ENCODE measurements around the gene FAM241A. TPM values are rescaled to one million over a fixed set of nuclear protein-coding genes. Genes with fewer than 3 reads are reported as not detected.
A peak's percentile ranks its signal among the peaks of the same experiment; 100 is the strongest.

FAM241A gene
- polyA plus RNA-seq, 6 donors from 2014 or later = 1.0 to 1.7 (median 1.4) TPM

DNA sequence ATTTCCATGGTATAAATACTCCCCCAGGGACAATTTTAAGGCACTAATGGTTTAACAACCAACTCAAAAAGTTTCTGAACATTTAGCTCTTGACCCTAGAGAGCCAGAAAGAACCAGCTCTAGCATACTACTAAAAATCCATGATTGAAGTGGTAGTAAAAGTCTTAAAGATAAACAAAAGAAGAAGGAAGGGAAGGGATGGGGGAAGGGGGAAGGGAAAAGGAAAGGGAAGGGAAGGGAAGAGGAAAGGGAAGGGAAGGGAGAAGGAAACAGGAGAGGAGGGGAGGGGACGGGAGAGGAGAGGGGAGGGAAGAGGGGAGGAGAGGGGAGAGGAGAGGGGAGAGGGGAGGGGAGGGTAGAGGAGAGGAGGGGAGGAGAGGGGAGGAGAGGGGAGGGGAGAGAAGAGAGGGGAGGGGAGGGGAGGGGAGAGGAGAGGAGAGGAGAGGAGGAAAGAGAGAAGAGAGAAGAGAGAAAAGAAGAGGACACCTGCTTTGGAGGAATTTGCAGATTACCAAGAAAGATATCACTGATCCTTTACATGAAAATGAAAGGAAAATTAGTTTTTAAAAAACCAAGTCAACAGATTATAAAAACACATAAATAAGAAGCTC lies 26.4 kb upstream of the FAM241A start:
- no peaks in the 10 kb centered on the region for H3K36me3 Mint-ChIP-seq
- H3K4me3 Mint-ChIP-seq = peak overlapping the region in 1 of 8 donors; percentile 59
- peaks cover 0 to 4% (median 0%) of the 10 kb centered on the region in 7 donors for H3K9me3 Mint-ChIP-seq
- H3K27me3 Mint-ChIP-seq = no peaks in the 10 kb centered on the region
- no peak for ATAC-seq (ENCODE audit: low read depth in 2 of 2)
- H3K27ac Mint-ChIP-seq = no peak overlapping the region
- DNase-seq = no peak
- H3K4me1 Mint-ChIP-seq = peaks cover 0 to 14% (median 4%) of the 10 kb centered on the region in 3 donors

DNA sequence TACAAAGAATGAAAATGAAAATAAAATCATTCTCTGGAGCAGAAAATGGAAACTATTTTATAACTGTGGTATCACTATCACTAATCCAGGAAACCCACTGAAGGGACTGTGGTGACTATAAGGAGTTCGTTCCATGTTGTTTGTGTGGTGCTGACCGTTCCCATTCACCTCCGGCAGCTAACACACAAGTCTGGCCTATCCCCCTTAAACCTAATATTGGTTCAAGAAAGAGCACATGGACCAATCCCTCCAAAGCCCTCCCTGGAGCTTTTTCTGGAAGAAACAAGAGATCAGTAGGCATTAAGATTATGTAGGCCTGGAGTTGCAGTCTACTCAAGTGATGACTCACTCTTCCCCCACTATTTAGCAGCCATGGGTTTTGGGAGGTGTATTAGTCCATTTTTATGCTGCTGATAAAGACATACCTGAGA lies 25.9 kb upstream of the FAM241A start:
- no peak for ATAC-seq (ENCODE audit: low read depth in 2 of 2)
- Mint-ChIP-seq H3K4me3 (no peak overlapping the region), H3K27me3 (no peaks in the 10 kb centered on the region), H3K36me3 (no peaks in the 10 kb centered on the region), H3K27ac (peak overlapping the region in 1 of 6 donors; percentile 38), H3K4me1 (peaks cover 0 to 14% (median 4%) of the 10 kb centered on the region in 3 donors), H3K9me3 (peaks cover 0 to 4% (median 0%) of the 10 kb centered on the region in 7 donors)
- DNase-seq = no peak

DNA sequence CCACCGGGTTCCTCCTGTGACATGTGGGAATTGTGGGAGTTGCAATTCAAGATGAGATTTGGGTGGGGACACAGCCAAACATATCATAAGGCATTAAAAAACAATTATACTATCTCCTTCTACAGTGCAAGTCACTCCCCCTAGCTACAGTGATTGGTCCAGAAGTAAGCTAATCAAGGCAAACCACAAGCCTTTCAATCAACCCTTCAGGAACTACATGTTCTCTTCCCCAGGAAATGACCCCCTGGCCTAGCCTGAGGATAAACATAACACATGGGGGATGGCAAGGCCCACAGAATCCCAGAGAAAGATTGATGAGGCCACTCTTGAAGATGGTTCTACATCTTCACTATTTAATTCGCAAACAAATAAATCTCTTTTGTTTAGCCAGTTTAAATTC lies 25.2 kb upstream of the FAM241A start:
- H3K4me1 Mint-ChIP-seq = peaks cover 0 to 14% (median 4%) of the 10 kb centered on the region in 3 donors
- DNase-seq (no peak), ATAC-seq (ENCODE audit: low read depth in 2 of 2) (no peak)
- no peak overlapping the region for H3K4me3 Mint-ChIP-seq
- no peak overlapping the region for H3K27ac Mint-ChIP-seq
- no peaks in the 10 kb centered on the region for H3K36me3 Mint-ChIP-seq
- peaks cover 0 to 4% (median 0%) of the 10 kb centered on the region in 7 donors for H3K9me3 Mint-ChIP-seq
- no peaks in the 10 kb centered on the region for H3K27me3 Mint-ChIP-seq

DNA sequence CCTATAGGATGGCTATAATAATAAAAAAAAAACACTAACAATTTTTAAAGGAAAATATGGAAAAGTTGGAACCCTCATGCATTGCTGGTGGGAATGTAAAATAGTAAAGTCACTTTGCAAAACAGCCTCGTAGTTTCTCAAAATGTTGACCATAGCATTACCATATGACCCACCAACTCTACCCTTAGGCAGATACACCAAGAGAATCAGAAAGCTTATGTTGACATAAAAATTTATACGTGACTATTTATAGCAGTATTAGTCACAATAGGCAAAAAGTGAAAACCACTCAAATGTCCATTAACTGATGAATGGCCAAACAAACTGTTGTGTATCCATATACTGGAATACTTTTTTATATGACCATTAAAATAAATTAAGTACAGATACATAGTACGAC lies 19.8 kb upstream of the FAM241A start:
- DNase-seq (no peak), ATAC-seq (ENCODE audit: low read depth in 2 of 2) (no peak)
- H3K27me3 Mint-ChIP-seq = no peaks in the 10 kb centered on the region
- no peak overlapping the region for H3K4me3 Mint-ChIP-seq
- no peaks in the 10 kb centered on the region for H3K36me3 Mint-ChIP-seq
- no peaks in the 10 kb centered on the region for H3K9me3 Mint-ChIP-seq
- peaks cover 0 to 5% (median under 1%) of the 10 kb centered on the region in 3 donors for H3K4me1 Mint-ChIP-seq
- no peak overlapping the region for H3K27ac Mint-ChIP-seq

DNA sequence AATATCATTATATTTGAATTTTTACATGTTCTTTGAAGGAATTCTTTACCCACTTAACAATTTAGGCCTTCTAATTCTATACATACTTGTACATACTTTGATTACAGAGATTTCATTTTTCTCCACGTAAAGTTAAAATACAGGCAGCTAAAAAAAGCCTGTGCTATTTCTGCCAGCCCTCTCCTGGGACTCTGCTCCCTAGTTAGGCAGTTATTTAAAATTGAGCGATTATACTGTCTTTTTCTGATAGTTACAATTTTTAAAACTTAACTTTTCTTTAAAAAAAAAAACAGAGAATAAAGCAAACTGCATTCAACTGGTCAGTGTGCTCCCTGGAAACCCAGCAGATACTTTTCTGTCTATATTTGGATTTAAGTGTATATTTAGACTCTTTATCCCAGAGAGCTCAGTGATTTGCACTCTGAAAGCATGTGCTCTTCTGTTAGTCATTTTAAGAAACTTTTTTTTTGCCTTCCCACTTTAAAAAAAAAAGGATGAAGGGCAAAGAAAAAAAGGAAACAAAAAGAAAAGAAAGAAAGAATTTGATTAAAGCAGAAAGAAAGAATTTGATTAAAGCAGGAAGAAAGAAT lies 18.1 kb upstream of the FAM241A start:
- no peak overlapping the region for H3K4me3 Mint-ChIP-seq
- H3K27me3 Mint-ChIP-seq = no peaks in the 10 kb centered on the region
- peaks cover 0 to 5% (median 0%) of the 10 kb centered on the region in 3 donors for H3K4me1 Mint-ChIP-seq
- no peak for DNase-seq
- no peak for ATAC-seq (ENCODE audit: low read depth in 2 of 2)
- H3K27ac Mint-ChIP-seq = peak overlapping the region in 1 of 6 donors; percentile 17
- no peaks in the 10 kb centered on the region for H3K9me3 Mint-ChIP-seq
- no peaks in the 10 kb centered on the region for H3K36me3 Mint-ChIP-seq

DNA sequence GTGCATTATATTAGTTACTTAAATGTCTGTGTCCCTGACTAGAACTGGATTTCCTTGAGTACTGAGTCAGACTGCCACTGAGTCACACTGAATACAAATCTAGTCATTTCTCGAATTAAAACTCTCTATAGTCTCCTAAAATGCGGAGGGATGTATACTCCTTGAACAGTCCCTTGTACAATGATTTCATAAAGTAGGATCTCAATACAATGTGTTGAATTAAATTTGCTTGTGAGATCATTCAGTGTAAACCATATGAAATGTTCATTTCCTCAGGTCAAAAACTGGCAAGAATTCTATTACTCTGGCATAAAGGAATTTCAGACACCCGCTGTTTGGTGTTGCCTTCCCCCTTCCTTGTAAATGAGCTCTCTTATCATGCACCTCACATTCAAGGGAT lies 17.5 kb upstream of the FAM241A start:
- Mint-ChIP-seq H3K9me3 (no peaks in the 10 kb centered on the region), H3K27me3 (no peaks in the 10 kb centered on the region), H3K4me1 (peaks cover 0 to 5% (median 0%) of the 10 kb centered on the region in 3 donors), H3K27ac (peak overlapping the region in 1 of 6 donors; percentile 16), H3K4me3 (no peak overlapping the region), H3K36me3 (no peaks in the 10 kb centered on the region)
- ATAC-seq (ENCODE audit: low read depth in 2 of 2) (no peak), DNase-seq (no peak)

DNA sequence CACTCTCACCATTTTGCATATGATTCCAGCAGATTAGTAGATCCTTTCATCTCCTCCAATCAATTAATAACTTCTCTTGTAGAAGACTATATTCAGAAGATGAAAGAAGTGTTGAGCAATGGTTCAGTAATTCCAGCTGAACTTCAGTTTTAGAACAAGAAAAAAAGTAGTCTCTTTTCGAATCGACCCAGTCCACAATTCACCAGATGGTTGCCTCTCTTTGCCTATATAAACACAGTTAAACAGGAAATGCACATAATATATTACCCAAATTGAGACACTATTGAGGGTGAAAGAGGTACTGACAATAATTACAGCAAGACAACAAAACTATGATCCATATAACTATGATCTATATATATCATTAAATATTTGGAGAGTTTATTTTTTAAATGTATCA lies 16.8 kb upstream of the FAM241A start:
- Mint-ChIP-seq H3K4me3 (no peak overlapping the region), H3K36me3 (no peaks in the 10 kb centered on the region), H3K4me1 (peaks cover 0 to 5% (median 0%) of the 10 kb centered on the region in 3 donors), H3K27ac (peak overlapping the region in 1 of 6 donors; percentile 58), H3K9me3 (no peaks in the 10 kb centered on the region), H3K27me3 (no peaks in the 10 kb centered on the region)
- ATAC-seq (ENCODE audit: low read depth in 2 of 2) (no peak), DNase-seq (no peak)

DNA sequence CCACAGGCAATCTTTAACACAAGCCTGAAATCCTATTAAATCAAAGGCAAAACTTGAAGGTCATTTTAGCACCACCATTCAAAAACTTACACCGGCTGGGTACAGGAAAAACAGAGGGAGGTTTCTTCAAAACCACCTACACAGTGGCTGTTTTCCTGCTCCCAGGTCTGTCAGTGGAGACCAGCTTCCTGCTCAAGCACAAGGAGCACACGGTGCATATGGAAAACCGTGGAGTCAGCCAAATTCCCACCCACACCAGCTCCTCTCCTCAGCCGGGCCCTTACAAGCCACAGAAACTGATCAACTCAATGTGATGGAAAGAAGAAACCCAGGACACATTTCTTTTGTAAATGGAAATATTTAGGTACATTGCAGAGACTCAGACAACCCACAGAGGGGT lies 14.3 kb upstream of the FAM241A start:
- Mint-ChIP-seq H3K27ac (no peak overlapping the region), H3K36me3 (no peaks in the 10 kb centered on the region), H3K4me1 (peaks cover 0 to 5% (median 0%) of the 10 kb centered on the region in 3 donors), H3K27me3 (peaks cover 0 to under 1% (median 0%) of the 10 kb centered on the region in 3 donors), H3K4me3 (no peak overlapping the region), H3K9me3 (peaks cover 0 to 2% (median 0%) of the 10 kb centered on the region in 7 donors)
- ATAC-seq (ENCODE audit: low read depth in 2 of 2) (no peak), DNase-seq (no peak)

DNA sequence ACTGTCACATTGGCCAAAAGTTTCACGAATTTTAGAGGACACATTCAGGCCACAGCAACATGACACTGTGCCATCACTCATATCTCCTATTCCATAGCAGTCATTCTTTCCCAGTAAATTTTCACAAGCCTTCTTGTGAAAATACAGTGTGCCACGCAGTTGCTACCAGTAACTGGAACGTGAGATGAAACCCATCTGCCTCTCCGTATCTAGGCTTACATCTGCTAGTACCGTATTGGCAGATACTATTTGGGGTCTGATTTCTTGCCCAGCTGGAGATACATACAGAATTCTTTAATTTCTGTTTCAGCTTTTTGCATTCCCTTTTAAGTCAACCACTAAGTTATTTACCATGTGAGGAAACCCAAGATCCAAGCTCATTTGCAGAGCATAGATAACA lies 8.7 kb upstream of the FAM241A start:
- Mint-ChIP-seq H3K4me3 (no peak overlapping the region), H3K27me3 (peaks cover 0 to 6% (median 6%) of the 10 kb centered on the region in 3 donors), H3K4me1 (no peaks in the 10 kb centered on the region), H3K9me3 (peaks cover 0 to 4% (median 0%) of the 10 kb centered on the region in 7 donors), H3K36me3 (no peaks in the 10 kb centered on the region), H3K27ac (no peak overlapping the region)
- no peak for ATAC-seq (ENCODE audit: low read depth in 2 of 2)
- DNase-seq = no peak

DNA sequence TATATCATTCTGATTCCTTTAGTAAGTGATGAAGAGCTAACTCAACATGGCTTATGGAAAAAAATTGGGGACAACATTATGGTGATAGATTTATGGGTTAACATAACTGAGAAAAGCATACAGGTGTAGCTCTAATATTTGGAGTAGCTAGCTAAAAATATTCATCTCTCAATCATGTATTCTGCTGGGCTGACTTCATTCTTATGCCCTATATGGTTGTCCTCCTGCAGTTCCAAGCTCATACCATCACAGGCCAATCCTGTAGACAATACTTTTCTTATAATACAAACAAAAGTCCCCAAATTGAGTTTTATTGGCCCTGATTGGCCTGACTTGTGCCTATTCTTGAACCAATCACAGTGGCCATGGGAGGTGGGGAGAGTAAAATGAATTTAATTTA lies 6.7 kb upstream of the FAM241A start:
- DNase-seq (no peak), ATAC-seq (ENCODE audit: low read depth in 2 of 2) (no peak)
- no peak overlapping the region for H3K4me3 Mint-ChIP-seq
- peaks cover 0 to 4% (median 0%) of the 10 kb centered on the region in 7 donors for H3K9me3 Mint-ChIP-seq
- H3K27ac Mint-ChIP-seq = no peak overlapping the region
- H3K27me3 Mint-ChIP-seq = peaks cover 0 to 6% (median 6%) of the 10 kb centered on the region in 3 donors
- H3K36me3 Mint-ChIP-seq = no peaks in the 10 kb centered on the region
- no peaks in the 10 kb centered on the region for H3K4me1 Mint-ChIP-seq

DNA sequence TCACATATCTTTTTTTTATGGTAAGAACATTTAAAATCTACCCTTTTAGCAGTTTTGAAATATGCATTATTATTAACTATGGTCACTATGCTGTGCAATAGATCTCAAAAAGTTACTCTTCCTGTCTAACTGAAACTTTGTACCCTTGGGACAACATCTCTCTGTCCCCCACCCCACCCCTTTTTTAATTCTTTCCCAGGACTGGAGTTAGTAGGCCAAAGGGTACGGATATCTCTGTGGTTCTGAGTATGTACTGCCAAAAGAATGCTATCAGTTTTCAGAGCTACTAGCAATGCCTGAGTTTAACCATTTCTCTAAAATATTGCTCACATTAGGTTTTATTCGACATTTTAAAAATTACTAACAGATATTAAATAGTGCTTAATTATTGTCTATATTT lies 4.7 kb upstream of the FAM241A start:
- Mint-ChIP-seq H3K4me1 (peaks cover 3 to 7% (median 4%) of the 10 kb centered on the region in 3 donors), H3K4me3 (no peak overlapping the region), H3K9me3 (peaks cover 0 to 4% (median 0%) of the 10 kb centered on the region in 7 donors), H3K36me3 (no peaks in the 10 kb centered on the region), H3K27ac (no peak overlapping the region), H3K27me3 (peaks cover 0 to 6% (median 6%) of the 10 kb centered on the region in 3 donors)
- no peak for DNase-seq
- ATAC-seq (ENCODE audit: low read depth in 2 of 2) = no peak

DNA sequence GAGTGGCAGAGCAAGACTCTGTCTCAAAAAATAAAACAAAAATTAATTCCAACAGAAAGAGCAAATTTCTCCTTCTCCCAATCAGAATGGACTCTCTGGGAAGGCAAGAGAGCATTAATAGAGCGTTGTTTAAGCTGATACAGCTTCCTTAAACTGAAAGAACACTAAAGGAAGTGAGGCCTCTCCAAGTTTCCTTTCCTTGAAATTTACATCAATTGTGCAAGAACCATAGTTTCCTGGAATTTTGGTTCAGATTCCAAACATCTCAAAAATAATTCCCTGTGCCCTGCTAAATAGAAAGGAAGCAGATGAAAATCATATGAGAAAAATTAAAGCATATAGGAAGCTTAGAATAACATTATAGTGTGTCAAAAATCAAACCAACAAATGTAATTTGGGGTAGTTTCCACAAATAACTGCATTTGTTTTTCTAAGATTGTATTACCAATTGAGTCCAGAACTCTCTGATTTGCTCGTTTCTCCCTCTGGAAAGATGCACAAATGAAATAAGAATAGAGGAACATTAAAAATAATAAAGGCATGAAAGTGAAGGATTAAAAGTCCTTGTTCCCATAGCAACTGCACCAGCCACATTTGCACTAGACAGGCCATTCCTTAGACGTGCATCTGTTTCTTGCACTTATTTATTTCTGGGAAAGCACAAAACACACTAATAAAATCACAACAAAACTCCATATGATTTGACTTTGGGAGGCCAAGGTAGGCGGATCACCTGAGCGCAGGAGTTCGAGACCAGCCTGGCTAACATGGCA lies 3.7 kb upstream of the FAM241A start:
- Mint-ChIP-seq H3K4me3 (peak overlapping the region in 1 of 8 donors; percentile 45), H3K27ac (no peak overlapping the region), H3K9me3 (no peaks in the 10 kb centered on the region), H3K27me3 (peaks cover 0 to under 1% (median 0%) of the 10 kb centered on the region in 3 donors), H3K4me1 (peaks cover 8 to 11% (median 11%) of the 10 kb centered on the region in 3 donors), H3K36me3 (no peaks in the 10 kb centered on the region)
- ATAC-seq (ENCODE audit: low read depth in 2 of 2) (no peak), DNase-seq (no peak)

DNA sequence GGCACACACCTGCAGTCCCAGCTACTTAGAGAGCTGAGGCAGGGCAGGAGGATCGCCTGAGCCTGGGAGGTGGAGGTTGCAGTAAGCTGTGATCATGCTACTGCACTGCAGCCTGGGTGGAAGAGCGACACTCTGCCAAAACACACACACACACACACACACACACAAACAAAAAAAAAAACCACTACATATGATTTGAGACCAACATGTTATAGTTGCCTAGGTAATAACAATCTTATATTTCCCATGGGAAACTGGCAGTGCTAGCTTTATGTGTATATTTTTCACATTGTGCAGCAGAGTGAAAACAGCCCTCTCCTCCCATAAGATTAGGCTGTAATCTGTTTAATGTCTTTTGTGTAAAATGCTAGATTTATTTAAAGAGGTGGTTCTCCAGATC lies 3.1 kb upstream of the FAM241A start:
- DNase-seq (no peak), ATAC-seq (ENCODE audit: low read depth in 2 of 2) (no peak)
- H3K27me3 Mint-ChIP-seq = no peaks in the 10 kb centered on the region
- peak overlapping the region in 1 of 8 donors; percentile 70 for H3K4me3 Mint-ChIP-seq
- H3K36me3 Mint-ChIP-seq = no peaks in the 10 kb centered on the region
- no peaks in the 10 kb centered on the region for H3K9me3 Mint-ChIP-seq
- no peak overlapping the region for H3K27ac Mint-ChIP-seq
- peaks cover 13 to 17% (median 14%) of the 10 kb centered on the region in 3 donors for H3K4me1 Mint-ChIP-seq
